ENCODE results near the gene SEZ6L2. TPM values are rescaled to one million over a fixed set of nuclear protein-coding genes. Genes with fewer than 3 reads are reported as not detected.

SEZ6L2 gene
- total and polyA plus RNA-seq, 9 of the 15 experiments (the other 6 are each of a cell fraction or from before 2014, with no cell fraction given) = 0.10 to 2.1 (median 0.72) TPM

DNA sequence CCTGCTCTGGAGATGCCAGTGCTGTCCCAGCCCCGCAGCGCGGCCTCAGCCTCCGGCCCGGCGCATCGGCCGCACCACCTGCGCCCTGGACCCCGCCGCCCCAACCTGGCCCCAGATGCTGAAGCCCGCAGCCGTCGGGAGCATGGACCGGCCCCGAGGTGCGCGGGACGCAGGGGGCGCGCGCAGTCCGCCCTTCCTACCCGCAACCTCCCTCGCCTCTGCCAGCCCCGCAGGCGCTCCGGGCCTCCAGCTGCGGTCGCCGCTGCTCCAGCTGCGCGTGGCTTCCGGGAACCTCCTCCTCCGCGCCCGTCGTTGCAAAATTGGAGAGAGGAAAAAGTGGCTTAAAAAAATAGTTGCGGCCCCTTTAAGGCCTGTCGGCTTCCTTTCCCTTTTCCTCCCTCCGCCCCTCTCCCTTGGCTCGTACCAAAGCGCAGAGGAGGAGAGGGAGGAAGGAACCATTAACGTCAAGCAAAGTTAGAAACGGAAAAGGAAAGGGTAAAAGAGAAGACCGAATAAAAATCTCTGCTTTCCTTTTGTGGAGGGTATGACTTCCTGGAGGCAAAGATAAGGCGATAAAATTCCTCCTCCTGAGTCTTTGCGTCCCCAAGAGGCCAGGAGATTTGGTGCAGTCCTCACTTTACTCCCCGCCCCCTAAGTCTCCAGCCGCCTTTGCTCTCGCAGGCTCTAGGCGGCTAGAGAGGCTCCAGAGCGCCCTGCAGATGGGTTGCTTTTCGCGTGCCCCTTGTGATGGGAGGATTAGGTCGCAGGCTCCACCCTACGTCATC is 36.3 kb downstream of the SEZ6L2 start, which contains the start of gene CDIPT (continued):
- TF ChIP-seq, protein P1, sequence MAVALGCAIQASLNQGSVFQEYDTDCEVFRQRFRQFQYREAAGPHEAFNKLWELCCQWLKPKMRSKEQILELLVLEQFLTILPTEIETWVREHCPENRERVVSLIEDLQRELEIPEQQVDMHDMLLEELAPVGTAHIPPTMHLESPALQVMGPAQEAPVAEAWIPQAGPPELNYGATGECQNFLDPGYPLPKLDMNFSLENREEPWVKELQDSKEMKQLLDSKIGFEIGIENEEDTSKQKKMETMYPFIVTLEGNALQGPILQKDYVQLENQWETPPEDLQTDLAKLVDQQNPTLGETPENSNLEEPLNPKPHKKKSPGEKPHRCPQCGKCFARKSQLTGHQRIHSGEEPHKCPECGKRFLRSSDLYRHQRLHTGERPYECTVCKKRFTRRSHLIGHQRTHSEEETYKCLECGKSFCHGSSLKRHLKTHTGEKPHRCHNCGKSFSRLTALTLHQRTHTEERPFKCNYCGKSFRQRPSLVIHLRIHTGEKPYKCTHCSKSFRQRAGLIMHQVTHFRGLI (CRISPR knock-in tag; IDR thresholded peaks at IDR 0.05) = no peak
- TF ChIP-seq, protein P2, sequence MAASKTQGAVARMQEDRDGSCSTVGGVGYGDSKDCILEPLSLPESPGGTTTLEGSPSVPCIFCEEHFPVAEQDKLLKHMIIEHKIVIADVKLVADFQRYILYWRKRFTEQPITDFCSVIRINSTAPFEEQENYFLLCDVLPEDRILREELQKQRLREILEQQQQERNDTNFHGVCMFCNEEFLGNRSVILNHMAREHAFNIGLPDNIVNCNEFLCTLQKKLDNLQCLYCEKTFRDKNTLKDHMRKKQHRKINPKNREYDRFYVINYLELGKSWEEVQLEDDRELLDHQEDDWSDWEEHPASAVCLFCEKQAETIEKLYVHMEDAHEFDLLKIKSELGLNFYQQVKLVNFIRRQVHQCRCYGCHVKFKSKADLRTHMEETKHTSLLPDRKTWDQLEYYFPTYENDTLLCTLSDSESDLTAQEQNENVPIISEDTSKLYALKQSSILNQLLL (CRISPR knock-in tag; IDR thresholded peaks at IDR 0.05; ENCODE audit: borderline replicate concordance) = no peak
- TF ChIP-seq RBBP5 (IDR thresholded peaks at IDR 0.05; ENCODE audit: borderline replicate concordance, insufficient read depth, low read length, poor library complexity, severe bottlenecking) (peak; percentile 35), CBX2 (IDR thresholded peaks at IDR 0.05; ENCODE audit: insufficient read depth, low read length, poor library complexity, severe bottlenecking) (no peak), MYBL2 (IDR thresholded peaks at IDR 0.05; ENCODE audit: low read depth) (no peak), MYBL2 (CRISPR knock-in tag; IDR thresholded peaks at IDR 0.05; ENCODE audit: borderline replicate concordance) (no peak), ZNF766 (CRISPR knock-in tag; conservative IDR thresholded peaks at IDR 0.05) (peak; percentile 70; the same call in 1 of the 2 replicates), CHD1 (IDR thresholded peaks at IDR 0.05; ENCODE audit: low read length) (no peak), TRIM24 (IDR thresholded peaks at IDR 0.05) (0 out of 4 replicates have a peak, but pooled peaks of 1 of the 2 experiments have one; percentile 57), ZNF23 (CRISPR knock-in tag; IDR thresholded peaks at IDR 0.05) (no peak), SRSF7 (optimal IDR thresholded peaks at IDR 0.05; ENCODE audit: low read depth, low read length) (no peak), ARID1B (IDR thresholded peaks at IDR 0.05) (peak; percentile 51; the same call in 1 of the 2 replicates), ZNF431 (CRISPR knock-in tag; IDR thresholded peaks at IDR 0.05) (no peak), ZKSCAN3 (CRISPR knock-in tag; IDR thresholded peaks at IDR 0.05) (no peak)
- TF ChIP-seq, protein P3, sequence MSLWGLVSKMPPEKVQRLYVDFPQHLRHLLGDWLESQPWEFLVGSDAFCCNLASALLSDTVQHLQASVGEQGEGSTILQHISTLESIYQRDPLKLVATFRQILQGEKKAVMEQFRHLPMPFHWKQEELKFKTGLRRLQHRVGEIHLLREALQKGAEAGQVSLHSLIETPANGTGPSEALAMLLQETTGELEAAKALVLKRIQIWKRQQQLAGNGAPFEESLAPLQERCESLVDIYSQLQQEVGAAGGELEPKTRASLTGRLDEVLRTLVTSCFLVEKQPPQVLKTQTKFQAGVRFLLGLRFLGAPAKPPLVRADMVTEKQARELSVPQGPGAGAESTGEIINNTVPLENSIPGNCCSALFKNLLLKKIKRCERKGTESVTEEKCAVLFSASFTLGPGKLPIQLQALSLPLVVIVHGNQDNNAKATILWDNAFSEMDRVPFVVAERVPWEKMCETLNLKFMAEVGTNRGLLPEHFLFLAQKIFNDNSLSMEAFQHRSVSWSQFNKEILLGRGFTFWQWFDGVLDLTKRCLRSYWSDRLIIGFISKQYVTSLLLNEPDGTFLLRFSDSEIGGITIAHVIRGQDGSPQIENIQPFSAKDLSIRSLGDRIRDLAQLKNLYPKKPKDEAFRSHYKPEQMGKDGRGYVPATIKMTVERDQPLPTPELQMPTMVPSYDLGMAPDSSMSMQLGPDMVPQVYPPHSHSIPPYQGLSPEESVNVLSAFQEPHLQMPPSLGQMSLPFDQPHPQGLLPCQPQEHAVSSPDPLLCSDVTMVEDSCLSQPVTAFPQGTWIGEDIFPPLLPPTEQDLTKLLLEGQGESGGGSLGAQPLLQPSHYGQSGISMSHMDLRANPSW (CRISPR knock-in tag; IDR thresholded peaks at IDR 0.05) = no peak
- TF ChIP-seq, protein P4, sequence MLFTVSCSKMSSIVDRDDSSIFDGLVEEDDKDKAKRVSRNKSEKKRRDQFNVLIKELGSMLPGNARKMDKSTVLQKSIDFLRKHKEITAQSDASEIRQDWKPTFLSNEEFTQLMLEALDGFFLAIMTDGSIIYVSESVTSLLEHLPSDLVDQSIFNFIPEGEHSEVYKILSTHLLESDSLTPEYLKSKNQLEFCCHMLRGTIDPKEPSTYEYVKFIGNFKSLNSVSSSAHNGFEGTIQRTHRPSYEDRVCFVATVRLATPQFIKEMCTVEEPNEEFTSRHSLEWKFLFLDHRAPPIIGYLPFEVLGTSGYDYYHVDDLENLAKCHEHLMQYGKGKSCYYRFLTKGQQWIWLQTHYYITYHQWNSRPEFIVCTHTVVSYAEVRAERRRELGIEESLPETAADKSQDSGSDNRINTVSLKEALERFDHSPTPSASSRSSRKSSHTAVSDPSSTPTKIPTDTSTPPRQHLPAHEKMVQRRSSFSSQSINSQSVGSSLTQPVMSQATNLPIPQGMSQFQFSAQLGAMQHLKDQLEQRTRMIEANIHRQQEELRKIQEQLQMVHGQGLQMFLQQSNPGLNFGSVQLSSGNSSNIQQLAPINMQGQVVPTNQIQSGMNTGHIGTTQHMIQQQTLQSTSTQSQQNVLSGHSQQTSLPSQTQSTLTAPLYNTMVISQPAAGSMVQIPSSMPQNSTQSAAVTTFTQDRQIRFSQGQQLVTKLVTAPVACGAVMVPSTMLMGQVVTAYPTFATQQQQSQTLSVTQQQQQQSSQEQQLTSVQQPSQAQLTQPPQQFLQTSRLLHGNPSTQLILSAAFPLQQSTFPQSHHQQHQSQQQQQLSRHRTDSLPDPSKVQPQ (CRISPR knock-in tag; IDR thresholded peaks at IDR 0.05; ENCODE audit: borderline replicate concordance) = no peak
- TF ChIP-seq, protein P5, sequence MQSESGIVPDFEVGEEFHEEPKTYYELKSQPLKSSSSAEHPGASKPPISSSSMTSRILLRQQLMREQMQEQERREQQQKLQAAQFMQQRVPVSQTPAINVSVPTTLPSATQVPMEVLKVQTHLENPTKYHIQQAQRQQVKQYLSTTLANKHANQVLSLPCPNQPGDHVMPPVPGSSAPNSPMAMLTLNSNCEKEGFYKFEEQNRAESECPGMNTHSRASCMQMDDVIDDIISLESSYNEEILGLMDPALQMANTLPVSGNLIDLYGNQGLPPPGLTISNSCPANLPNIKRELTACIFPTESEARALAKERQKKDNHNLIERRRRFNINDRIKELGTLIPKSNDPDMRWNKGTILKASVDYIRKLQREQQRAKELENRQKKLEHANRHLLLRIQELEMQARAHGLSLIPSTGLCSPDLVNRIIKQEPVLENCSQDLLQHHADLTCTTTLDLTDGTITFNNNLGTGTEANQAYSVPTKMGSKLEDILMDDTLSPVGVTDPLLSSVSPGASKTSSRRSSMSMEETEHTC (IDR thresholded peaks at IDR 0.05) = no peak

Data from K562 (cell line).